Measurements from ENCODE around the gene RABEP2.

DNA sequence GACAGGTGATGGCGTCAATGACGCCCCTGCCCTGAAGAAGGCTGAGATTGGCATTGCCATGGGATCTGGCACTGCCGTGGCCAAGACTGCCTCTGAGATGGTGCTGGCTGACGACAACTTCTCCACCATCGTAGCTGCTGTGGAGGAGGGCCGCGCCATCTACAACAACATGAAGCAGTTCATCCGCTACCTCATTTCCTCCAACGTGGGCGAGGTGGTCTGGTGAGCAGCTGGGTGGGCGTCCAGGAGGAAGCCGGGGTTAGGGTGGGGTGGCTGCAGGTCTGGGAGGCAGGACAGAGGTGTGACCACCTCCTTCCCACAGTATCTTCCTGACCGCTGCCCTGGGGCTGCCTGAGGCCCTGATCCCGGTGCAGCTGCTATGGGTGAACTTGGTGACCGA lies 23.2 kb downstream of the RABEP2 start:
- TF ChIP-seq EZH2 (IDR thresholded peaks at IDR 0.05; ENCODE audit: borderline replicate concordance, low read depth, low read length, severe bottlenecking) = no peak
- TF ChIP-seq, protein P1, sequence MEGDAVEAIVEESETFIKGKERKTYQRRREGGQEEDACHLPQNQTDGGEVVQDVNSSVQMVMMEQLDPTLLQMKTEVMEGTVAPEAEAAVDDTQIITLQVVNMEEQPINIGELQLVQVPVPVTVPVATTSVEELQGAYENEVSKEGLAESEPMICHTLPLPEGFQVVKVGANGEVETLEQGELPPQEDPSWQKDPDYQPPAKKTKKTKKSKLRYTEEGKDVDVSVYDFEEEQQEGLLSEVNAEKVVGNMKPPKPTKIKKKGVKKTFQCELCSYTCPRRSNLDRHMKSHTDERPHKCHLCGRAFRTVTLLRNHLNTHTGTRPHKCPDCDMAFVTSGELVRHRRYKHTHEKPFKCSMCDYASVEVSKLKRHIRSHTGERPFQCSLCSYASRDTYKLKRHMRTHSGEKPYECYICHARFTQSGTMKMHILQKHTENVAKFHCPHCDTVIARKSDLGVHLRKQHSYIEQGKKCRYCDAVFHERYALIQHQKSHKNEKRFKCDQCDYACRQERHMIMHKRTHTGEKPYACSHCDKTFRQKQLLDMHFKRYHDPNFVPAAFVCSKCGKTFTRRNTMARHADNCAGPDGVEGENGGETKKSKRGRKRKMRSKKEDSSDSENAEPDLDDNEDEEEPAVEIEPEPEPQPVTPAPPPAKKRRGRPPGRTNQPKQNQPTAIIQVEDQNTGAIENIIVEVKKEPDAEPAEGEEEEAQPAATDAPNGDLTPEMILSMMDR (IDR thresholded peaks at IDR 0.05; ENCODE audit: borderline replicate concordance, extremely low read depth, low read length, poor library complexity, severe bottlenecking) = no peak

Data from DND-41 (cell line).